HG02571 (cell line): ENCODE measurements around the gene CA9.
"Not testable (repeated sequence)": the region's sequence is repeated elsewhere in the genome, so short reads cannot be mapped to it uniquely, and the experiment has no call there.

Experiments used
- ATAC-seq: cut with Tn5 transposase; IDR thresholded peaks from one replicate; pipeline ENCODE4 v1.9.1; 2021; ENCODE audit warnings: mild to moderate bottlenecking, moderate library complexity; ENCODE audit not compliant: unreplicated experiment

The CA9 gene

GRCh38 chr9:35673132-35674024, at the start of gene CA9:
CA9 (plus strand) TSS chr9:35673928; CDS start chr9:35673960, 32 bp downstream.
- no peak for ATAC-seq

GRCh38 chr9:35627575-35627974, 46.2 kb upstream of the CA9 start:
- ATAC-seq, result no peak

GRCh38 chr9:35628389-35628991, 45.2 kb upstream of the CA9 start:
- no peak for ATAC-seq

GRCh38 chr9:35629597-35629996, 44.1 kb upstream of the CA9 start:
- ATAC-seq, result no peak

GRCh38 chr9:35635730-35636129, 38.0 kb upstream of the CA9 start:
- ATAC-seq, result no peak

GRCh38 chr9:35636135-35636876, 37.4 kb upstream of the CA9 start:
- no peak for ATAC-seq

GRCh38 chr9:35636877-35637246, 36.9 kb upstream of the CA9 start:
- ATAC-seq, result not testable (repeated sequence)

GRCh38 chr9:35637427-35637955, 36.2 kb upstream of the CA9 start:
- ATAC-seq, result not testable (repeated sequence)

GRCh38 chr9:35638751-35639150, 35.0 kb upstream of the CA9 start:
- ATAC-seq, result not testable (repeated sequence)

- ATAC-seq, result not testable (repeated sequence)
Observed at GRCh38 chr9:35639225-35639624, 34.5 kb upstream of the CA9 start.

- no peak for ATAC-seq
Observed at GRCh38 chr9:35639631-35640030, 34.1 kb upstream of the CA9 start.

GRCh38 chr9:35640431-35640830, 33.3 kb upstream of the CA9 start:
- ATAC-seq, result not testable (repeated sequence)

- not testable (repeated sequence) for ATAC-seq
Observed at GRCh38 chr9:35641478-35641877, 32.2 kb upstream of the CA9 start.

GRCh38 chr9:35643046-35643445, 30.7 kb upstream of the CA9 start:
- ATAC-seq, result no peak

GRCh38 chr9:35645736-35646135, 28.0 kb upstream of the CA9 start:
- not testable (repeated sequence) for ATAC-seq

GRCh38 chr9:35646153-35646532, 27.6 kb upstream of the CA9 start:
- no peak for ATAC-seq

- peak; percentile 74 for ATAC-seq
Observed at GRCh38 chr9:35646533-35647265, 27.0 kb upstream of the CA9 start.

- ATAC-seq, result no peak
Observed at GRCh38 chr9:35649431-35650340, 24.0 kb upstream of the CA9 start.

GRCh38 chr9:35650341-35651158, 23.2 kb upstream of the CA9 start, which contains the start of gene SIT1:
SIT1 (minus strand) TSS chr9:35650931; CDS start chr9:35650853, 78 bp downstream.
- no peak for ATAC-seq
